Panc1 (cell line): ENCODE data around the gene TMEM134. TPM values are rescaled to one million over a fixed set of nuclear protein-coding genes. Genes with fewer than 3 reads are reported as not detected.

Experiments
- ATAC-seq: fragments of 200-7000 bp; cut with Tn5 transposase; 2 replicates; pipeline ENCODE4 v1.9.1; 2020; ENCODE audit warnings: mild to moderate bottlenecking, moderate library complexity
- BruUV-seq: library from RNA; stranded (reverse); fragments of 400-500 nt; replicated peaks from 2 replicates; lab custom pipeline; 2021; lab: Mats Ljungman, UMichigan
- CTCF ChIA-PET: fragments of 300-600 bp; sonication (Branson Sonifier 250); formaldehyde crosslinking; loops from one replicate; lab custom pipeline; 2022; ENCODE audit warnings: antibody characterized with exemption; lab: Charles Lee
- POLR2A ChIA-PET: fragments of 300-600 bp; sonication (Branson Sonifier 250); formaldehyde crosslinking; loops from one replicate; lab custom pipeline; 2022; ENCODE audit warnings: antibody characterized with exemption; lab: Charles Lee
- DNase-seq: peaks from one replicate; pipeline ENCODE4 v3.0.0-alpha.2; 2010; ENCODE audit warnings: low read depth, low spot score
- H3K27ac ChIP-seq: 2 replicates; pipeline ENCODE4 v1.5.1; 2011; ENCODE audit warnings: mild to moderate bottlenecking, low read length, inconsistent platforms
- H3K27me3 ChIP-seq: fragments of 200-500 bp; sonication (Bioruptor generic); 2 replicates; pipeline ENCODE4 v1.6.0; 2014; ENCODE audit warnings: low read length, inconsistent platforms; ENCODE audit not compliant: control insufficient read depth, insufficient read depth
- H3K36me3 ChIP-seq: fragments of 200-500 bp; sonication (Bioruptor generic); 2 replicates; pipeline ENCODE4 v1.5.1; 2014; ENCODE audit warnings: inconsistent platforms, mild to moderate bottlenecking, low read length, moderate library complexity; ENCODE audit not compliant: control insufficient read depth, insufficient read depth
- H3K4me1 ChIP-seq: 2 replicates; pipeline ENCODE4 v1.5.1; 2011; ENCODE audit warnings: inconsistent platforms, mild to moderate bottlenecking, low read length, moderate library complexity; ENCODE audit not compliant: control insufficient read depth, insufficient read depth
- H3K4me3 ChIP-seq, 2 experiments: 2 replicates each; pipeline ENCODE4 v1.5.1; 2011 to 2012; ENCODE audit warnings: low read depth in 2 of 2, low read length in 2 of 2, mild to moderate bottlenecking in 2 of 2, inconsistent platforms in 1 of 2, moderate library complexity in 1 of 2
- H3K9me3 ChIP-seq: fragments of 200-500 bp; sonication (Bioruptor generic); 2 replicates; pipeline ENCODE4 v1.5.1; 2014; ENCODE audit warnings: low read depth, mild to moderate bottlenecking, inconsistent platforms, low read length, moderate library complexity; ENCODE audit not compliant: control insufficient read depth, insufficient read depth
- CTCF ChIP-seq: fragments of 450-650 bp; IDR thresholded peaks from 2 replicates; pipeline ENCODE4 v1.5.1; 2017; ENCODE audit warnings: mild to moderate bottlenecking
- POLR2AphosphoS5 ChIP-seq: IDR thresholded peaks from 2 replicates; pipeline ENCODE4 v1.6.1; 2012; ENCODE audit warnings: mild to moderate bottlenecking, low read depth, low read length, moderate library complexity
- REST ChIP-seq, 2 experiments: IDR thresholded peaks; 2 replicates each; pipeline ENCODE4 v1.6.1; 2011 to 2012; ENCODE audit warnings: low read depth in 2 of 2, control low read depth in 1 of 2, low read length in 1 of 2, mild to moderate bottlenecking in 1 of 2, moderate library complexity in 1 of 2; ENCODE audit not compliant: insufficient read depth in 1 of 2
- SIN3A ChIP-seq: IDR thresholded peaks from 2 replicates; pipeline ENCODE4 v1.6.1; 2012; ENCODE audit warnings: low read depth, mild to moderate bottlenecking, low read length, moderate library complexity, borderline replicate concordance; ENCODE audit not compliant: insufficient read depth
- TCF7L2 ChIP-seq: IDR thresholded peaks from 2 replicates; pipeline ENCODE4 v1.6.1; 2011; ENCODE audit warnings: mild to moderate bottlenecking, low read depth, low read length, inconsistent platforms
- in situ Hi-C: cut with HindIII; loops from 2 replicates; pipeline ENCODE4 v1.10.0; 2016; ENCODE audit warnings: low sequenced_read_pairs, low pct_unique_long_range_greater_than_20kb
- intact Hi-C: fragments of 100-400 bp; cut with micrococcal nuclease; formaldehyde crosslinking; loops from one replicate; pipeline ENCODE4 v1.10.0; 2022; ENCODE audit not compliant: unreplicated experiment
- total RNA-seq: library from RNA; stranded (reverse); gene quantifications from one replicate; pipeline ENCODE4 v1.2.1, GENCODE V29; 2021; ENCODE audit not compliant: unreplicated experiment

The TMEM134 gene
- total RNA-seq, 1 experiment from 2014 or later, result 65.0 TPM

DNA sequence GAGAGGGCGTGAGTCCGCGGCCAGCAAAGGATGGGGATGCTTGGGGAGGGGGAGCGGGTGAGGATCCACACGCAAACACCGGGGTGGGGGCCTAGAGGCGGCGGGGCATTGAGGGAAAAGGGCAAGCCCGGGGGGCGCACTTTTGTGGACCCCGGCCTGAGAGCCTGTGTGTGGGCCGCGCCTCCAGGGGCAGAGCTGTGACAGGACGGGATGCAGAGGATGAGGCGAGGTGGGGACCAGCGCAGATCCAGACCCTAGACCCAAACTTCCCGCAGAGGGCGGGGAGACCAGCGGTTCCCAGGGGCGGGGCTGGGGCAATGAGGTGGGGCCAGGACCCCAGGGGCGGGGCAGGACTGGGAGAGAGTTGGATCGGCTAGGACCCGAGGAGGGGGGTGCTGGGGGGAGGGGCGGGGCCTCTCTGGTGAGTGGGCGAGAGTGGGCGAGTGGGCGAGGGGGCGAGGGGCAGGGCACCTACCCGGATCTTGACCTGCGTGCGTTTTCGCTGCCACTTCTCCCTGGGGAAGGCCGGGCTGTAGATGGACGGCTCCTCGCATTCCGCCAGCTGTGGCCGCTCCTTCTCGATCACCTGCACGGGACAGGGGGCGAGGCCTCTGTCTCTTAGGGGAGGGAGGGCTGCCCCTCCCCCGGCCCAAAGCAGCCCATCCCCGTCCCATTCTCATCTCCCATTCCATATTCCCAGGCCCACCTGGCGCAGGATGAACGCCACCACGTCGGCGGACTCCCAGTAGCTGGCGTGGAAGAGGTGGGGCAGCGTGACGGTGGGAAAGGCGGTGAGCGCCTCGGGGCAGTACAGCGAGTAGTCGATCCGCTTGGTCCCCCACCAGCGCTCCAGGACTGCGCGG is 25.6 kb upstream of the TMEM134 start:
- Histone ChIP-seq H3K27me3 (no peaks in the 10 kb centered on the region), H3K4me1 (no peaks in the 10 kb centered on the region; the same call in 1 of the 2 replicates), H3K36me3 (no peaks in the 10 kb centered on the region), H3K9me3 (no peaks in the 10 kb centered on the region), H3K27ac (no peak overlapping the region), H3K4me3 (no peak overlapping the region)
- in situ Hi-C loops (no loop called here), intact Hi-C loops (no loop called here)
- ATAC-seq (no peak), DNase-seq (no peak)
- BruUV-seq, result no TSS peak
- ChIA-PET POLR2A (no interaction called here), CTCF (no interaction called here)
- TF ChIP-seq TCF7L2, result no peak
- TF ChIP-seq REST (IDR thresholded peaks at IDR 0.05; ENCODE audit: insufficient read depth in 1 of 2, low read depth in 2 of 2, low read length in 1 of 2), result no peak
- no peak for TF ChIP-seq CTCF
- TF ChIP-seq SIN3A, result no peak
- no peak for TF ChIP-seq POLR2AphosphoS5

DNA sequence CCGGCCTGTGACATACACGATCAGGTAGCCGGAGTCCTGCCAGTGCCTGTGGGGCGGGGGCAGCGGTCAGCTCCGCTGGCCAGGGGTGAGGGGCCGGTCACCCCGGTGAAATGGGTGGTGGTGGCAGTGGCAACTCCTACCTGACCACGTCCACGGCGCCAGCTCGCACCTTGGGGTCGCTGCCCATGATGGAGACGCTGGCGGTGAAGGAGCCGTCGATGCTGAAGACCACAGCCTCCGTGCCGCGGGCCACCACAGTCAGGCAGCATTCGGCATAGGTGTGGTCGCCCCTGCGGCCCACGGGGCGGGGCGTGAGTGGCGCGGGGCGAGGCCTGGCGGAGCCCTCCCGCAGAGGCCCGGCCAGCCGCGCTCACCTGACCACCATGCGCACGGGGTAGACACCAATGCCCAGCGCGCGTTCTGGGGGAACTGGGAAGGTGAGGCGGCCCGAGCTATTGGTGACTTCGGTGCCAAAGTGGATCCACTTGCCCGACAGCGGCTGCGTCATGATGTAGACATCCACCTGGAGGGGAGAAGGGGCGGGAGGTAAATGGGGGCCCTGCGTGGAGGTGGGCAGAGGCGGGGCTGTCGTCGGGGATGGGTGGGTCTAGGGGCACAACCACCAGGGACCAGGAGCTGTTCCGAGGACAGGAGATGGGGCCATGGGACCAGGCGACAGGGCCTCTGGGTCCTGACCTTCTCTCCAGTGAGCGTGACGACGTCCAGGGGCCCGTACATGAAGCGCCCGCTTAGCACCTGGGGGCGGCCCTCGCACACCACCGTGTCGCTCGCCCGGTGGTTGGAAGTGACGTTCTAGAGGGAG is 24.7 kb upstream of the TMEM134 start:
- H3K9me3 ChIP-seq, result no peaks in the 10 kb centered on the region
- in situ Hi-C loops, result no loop called here
- no peaks in the 10 kb centered on the region for H3K27me3 ChIP-seq
- intact Hi-C loops, result no loop called here
- ChIA-PET CTCF (no interaction called here), POLR2A (no interaction called here)
- no peak for ATAC-seq
- no TSS peak for BruUV-seq
- no peak for DNase-seq
- no peak overlapping the region for H3K27ac ChIP-seq
- no peaks in the 10 kb centered on the region for H3K36me3 ChIP-seq
- H3K4me3 ChIP-seq, result no peak overlapping the region
- no peaks in the 10 kb centered on the region; the same call in 1 of the 2 replicates for H3K4me1 ChIP-seq
- TF ChIP-seq CTCF (no peak), TCF7L2 (no peak), SIN3A (no peak), POLR2AphosphoS5 (no peak), REST (IDR thresholded peaks at IDR 0.05; ENCODE audit: insufficient read depth in 1 of 2, low read depth in 2 of 2, low read length in 1 of 2) (no peak)
